ENCODE measurements around the gene XIST.

Gene XIST

DNA sequence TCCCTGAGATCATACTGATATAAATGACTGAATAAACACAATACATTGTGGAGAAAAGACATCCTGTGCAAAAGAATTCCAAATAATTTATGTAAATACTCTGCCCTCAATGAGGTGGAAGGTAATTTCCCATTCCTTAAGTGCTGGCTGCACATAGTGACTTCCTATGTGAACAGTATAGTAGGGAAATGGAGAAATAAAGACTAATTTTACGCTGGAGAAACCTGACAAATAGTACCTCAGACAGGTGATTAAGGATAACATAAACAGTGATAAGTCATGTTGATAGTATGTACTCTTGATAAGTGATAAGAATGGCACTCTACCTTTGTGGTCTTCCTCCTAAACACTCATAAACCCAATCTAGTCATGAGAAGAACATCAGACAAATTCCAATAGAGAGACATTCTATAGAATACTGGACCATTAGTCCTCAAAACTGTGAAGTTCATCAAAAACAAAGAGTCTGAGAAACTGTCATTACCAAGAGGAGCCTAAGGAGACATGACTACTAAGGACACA lies 15.5 kb downstream of the XIST start (continued):
- no peak for TF ChIP-seq TCF4 (CRISPR knock-in tag; IDR thresholded peaks at IDR 0.05; ENCODE audit: borderline replicate concordance)
- no peak for TF ChIP-seq OSR1 (CRISPR knock-in tag; IDR thresholded peaks at IDR 0.05)
- TF ChIP-seq, protein P1, sequence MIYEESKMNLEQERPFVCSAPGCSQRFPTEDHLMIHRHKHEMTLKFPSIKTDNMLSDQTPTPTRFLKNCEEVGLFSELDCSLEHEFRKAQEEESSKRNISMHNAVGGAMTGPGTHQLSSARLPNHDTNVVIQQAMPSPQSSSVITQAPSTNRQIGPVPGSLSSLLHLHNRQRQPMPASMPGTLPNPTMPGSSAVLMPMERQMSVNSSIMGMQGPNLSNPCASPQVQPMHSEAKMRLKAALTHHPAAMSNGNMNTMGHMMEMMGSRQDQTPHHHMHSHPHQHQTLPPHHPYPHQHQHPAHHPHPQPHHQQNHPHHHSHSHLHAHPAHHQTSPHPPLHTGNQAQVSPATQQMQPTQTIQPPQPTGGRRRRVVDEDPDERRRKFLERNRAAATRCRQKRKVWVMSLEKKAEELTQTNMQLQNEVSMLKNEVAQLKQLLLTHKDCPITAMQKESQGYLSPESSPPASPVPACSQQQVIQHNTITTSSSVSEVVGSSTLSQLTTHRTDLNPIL (CRISPR knock-in tag; IDR thresholded peaks at IDR 0.05; ENCODE audit: low read depth) = no peak
- no peak for TF ChIP-seq ESRRG (CRISPR knock-in tag; IDR thresholded peaks at IDR 0.05)
- no peak for TF ChIP-seq ZNF8 (CRISPR knock-in tag; IDR thresholded peaks at IDR 0.05)

DNA sequence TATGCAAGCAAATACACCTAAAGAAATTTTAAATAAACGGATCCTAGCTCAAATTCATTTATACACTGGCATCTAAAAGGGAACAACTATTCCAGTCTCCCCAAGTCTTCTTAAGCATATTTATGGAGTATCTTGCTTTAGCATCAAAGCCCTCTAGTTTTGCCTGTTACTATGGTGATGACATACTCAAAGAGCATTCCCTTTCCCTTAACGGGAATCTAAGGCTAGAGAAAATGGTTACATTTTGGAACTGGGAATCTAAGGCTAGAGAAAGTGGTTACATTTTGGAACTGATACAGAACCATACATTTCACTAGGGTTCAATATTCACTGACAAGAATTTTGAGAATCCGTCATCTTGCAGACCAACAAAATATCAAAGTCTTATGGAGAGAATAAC lies 18.3 kb downstream of the XIST start:
- TF ChIP-seq ARNTL (CRISPR knock-in tag; IDR thresholded peaks at IDR 0.05; ENCODE audit: borderline replicate concordance, low read depth) (no peak), ZNF8 (CRISPR knock-in tag; IDR thresholded peaks at IDR 0.05) (no peak), SNAI2 (CRISPR knock-in tag; IDR thresholded peaks at IDR 0.05) (no peak), CSDC2 (CRISPR knock-in tag; IDR thresholded peaks at IDR 0.05) (no peak), PPARA (CRISPR knock-in tag; IDR thresholded peaks at IDR 0.05; ENCODE audit: borderline replicate concordance) (no peak)
- TF ChIP-seq, protein P2, sequence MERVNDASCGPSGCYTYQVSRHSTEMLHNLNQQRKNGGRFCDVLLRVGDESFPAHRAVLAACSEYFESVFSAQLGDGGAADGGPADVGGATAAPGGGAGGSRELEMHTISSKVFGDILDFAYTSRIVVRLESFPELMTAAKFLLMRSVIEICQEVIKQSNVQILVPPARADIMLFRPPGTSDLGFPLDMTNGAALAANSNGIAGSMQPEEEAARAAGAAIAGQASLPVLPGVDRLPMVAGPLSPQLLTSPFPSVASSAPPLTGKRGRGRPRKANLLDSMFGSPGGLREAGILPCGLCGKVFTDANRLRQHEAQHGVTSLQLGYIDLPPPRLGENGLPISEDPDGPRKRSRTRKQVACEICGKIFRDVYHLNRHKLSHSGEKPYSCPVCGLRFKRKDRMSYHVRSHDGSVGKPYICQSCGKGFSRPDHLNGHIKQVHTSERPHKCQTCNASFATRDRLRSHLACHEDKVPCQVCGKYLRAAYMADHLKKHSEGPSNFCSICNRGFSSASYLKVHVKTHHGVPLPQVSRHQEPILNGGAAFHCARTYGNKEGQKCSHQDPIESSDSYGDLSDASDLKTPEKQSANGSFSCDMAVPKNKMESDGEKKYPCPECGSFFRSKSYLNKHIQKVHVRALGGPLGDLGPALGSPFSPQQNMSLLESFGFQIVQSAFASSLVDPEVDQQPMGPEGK (CRISPR knock-in tag; IDR thresholded peaks at IDR 0.05; ENCODE audit: borderline replicate concordance) = no peak
- ATAC-seq = no peak

DNA sequence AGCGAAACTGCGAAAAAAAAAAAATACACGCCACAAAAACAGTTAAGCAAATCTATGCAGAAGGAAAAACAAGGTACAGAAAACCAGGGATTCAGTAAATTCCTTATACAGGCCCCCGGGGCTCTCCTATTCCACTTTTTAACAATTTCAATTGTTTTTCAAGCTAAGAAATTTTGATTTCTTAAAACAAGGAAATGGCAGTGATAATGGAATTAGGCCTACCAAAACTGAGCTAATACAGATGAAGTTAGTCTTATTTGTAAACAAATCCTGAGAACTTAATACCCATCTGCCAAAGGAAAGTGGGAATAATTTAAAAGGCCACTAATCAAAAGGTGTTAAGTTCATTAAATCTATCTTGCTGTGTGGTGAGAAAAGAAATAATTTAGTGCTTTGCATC lies 20.2 kb downstream of the XIST start:
- TF ChIP-seq, protein P3, sequence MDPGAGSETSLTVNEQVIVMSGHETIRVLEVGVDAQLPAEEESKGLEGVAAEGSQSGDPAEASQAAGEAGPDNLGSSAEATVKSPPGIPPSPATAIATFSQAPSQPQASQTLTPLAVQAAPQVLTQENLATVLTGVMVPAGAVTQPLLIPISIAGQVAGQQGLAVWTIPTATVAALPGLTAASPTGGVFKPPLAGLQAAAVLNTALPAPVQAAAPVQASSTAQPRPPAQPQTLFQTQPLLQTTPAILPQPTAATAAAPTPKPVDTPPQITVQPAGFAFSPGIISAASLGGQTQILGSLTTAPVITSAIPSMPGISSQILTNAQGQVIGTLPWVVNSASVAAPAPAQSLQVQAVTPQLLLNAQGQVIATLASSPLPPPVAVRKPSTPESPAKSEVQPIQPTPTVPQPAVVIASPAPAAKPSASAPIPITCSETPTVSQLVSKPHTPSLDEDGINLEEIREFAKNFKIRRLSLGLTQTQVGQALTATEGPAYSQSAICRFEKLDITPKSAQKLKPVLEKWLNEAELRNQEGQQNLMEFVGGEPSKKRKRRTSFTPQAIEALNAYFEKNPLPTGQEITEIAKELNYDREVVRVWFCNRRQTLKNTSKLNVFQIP (CRISPR knock-in tag; IDR thresholded peaks at IDR 0.05; ENCODE audit: borderline replicate concordance, low read depth) = no peak
- TF ChIP-seq ZNF70 (CRISPR knock-in tag; IDR thresholded peaks at IDR 0.05) = no peak
- TF ChIP-seq, protein P4, sequence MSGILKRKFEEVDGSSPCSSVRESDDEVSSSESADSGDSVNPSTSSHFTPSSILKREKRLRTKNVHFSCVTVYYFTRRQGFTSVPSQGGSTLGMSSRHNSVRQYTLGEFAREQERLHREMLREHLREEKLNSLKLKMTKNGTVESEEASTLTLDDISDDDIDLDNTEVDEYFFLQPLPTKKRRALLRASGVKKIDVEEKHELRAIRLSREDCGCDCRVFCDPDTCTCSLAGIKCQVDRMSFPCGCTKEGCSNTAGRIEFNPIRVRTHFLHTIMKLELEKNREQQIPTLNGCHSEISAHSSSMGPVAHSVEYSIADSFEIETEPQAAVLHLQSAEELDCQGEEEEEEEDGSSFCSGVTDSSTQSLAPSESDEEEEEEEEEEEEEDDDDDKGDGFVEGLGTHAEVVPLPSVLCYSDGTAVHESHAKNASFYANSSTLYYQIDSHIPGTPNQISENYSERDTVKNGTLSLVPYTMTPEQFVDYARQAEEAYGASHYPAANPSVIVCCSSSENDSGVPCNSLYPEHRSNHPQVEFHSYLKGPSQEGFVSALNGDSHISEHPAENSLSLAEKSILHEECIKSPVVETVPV (CRISPR knock-in tag; IDR thresholded peaks at IDR 0.05) = no peak
- no peak for ATAC-seq

DNA sequence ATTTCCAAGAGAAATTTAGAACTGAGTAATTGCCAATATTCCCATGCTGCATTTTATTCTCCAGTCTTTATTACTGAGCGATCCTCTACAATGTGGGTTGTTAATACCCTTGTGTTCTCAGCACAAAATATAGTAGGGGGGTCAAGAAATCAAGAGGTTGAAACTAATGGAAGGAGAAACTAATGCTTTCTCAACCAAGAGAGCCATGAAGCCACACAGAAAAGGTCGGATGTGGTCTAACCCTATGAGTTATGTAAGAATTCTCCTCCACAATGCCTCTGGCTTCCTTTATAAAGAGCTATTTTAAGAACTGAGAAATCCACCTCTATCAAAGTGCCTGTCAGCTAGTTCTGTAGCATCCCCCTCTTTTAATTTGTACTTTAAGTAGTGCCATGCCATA lies 21.0 kb downstream of the XIST start:
- no peak for ATAC-seq
- TF ChIP-seq ZNF565 (CRISPR knock-in tag; conservative IDR thresholded peaks at IDR 0.05; ENCODE audit: low read depth) (no peak), PPARA (CRISPR knock-in tag; IDR thresholded peaks at IDR 0.05; ENCODE audit: borderline replicate concordance) (no peak), ZFP30 (CRISPR knock-in tag; IDR thresholded peaks at IDR 0.05) (no peak), TCF4 (CRISPR knock-in tag; IDR thresholded peaks at IDR 0.05; ENCODE audit: borderline replicate concordance) (no peak), ESRRG (CRISPR knock-in tag; IDR thresholded peaks at IDR 0.05) (no peak), ZNF70 (CRISPR knock-in tag; IDR thresholded peaks at IDR 0.05) (no peak), ZFP3 (CRISPR knock-in tag; IDR thresholded peaks at IDR 0.05) (no peak), ZC3H10 (CRISPR knock-in tag; IDR thresholded peaks at IDR 0.05) (no peak), CSDC2 (CRISPR knock-in tag; IDR thresholded peaks at IDR 0.05) (no peak), SNAI2 (CRISPR knock-in tag; IDR thresholded peaks at IDR 0.05) (no peak), GLIS3 (CRISPR knock-in tag; IDR thresholded peaks at IDR 0.05) (no peak), TOX (CRISPR knock-in tag; IDR thresholded peaks at IDR 0.05; ENCODE audit: borderline replicate concordance) (no peak)
- TF ChIP-seq, protein P2 (CRISPR knock-in tag; IDR thresholded peaks at IDR 0.05; ENCODE audit: borderline replicate concordance) = no peak
- TF ChIP-seq, protein P3 (CRISPR knock-in tag; IDR thresholded peaks at IDR 0.05; ENCODE audit: borderline replicate concordance, low read depth) = no peak
- TF ChIP-seq, protein P5, sequence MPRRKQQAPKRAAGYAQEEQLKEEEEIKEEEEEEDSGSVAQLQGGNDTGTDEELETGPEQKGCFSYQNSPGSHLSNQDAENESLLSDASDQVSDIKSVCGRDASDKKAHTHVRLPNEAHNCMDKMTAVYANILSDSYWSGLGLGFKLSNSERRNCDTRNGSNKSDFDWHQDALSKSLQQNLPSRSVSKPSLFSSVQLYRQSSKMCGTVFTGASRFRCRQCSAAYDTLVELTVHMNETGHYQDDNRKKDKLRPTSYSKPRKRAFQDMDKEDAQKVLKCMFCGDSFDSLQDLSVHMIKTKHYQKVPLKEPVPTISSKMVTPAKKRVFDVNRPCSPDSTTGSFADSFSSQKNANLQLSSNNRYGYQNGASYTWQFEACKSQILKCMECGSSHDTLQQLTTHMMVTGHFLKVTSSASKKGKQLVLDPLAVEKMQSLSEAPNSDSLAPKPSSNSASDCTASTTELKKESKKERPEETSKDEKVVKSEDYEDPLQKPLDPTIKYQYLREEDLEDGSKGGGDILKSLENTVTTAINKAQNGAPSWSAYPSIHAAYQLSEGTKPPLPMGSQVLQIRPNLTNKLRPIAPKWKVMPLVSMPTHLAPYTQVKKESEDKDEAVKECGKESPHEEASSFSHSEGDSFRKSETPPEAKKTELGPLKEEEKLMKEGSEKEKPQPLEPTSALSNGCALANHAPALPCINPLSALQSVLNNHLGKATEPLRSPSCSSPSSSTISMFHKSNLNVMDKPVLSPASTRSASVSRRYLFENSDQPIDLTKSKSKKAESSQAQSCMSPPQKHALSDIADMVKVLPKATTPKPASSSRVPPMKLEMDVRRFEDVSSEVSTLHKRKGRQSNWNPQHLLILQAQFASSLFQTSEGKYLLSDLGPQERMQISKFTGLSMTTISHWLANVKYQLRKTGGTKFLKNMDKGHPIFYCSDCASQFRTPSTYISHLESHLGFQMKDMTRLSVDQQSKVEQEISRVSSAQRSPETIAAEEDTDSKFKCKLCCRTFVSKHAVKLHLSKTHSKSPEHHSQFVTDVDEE (CRISPR knock-in tag; IDR thresholded peaks at IDR 0.05) = no peak
- TF ChIP-seq, protein P4 (CRISPR knock-in tag; IDR thresholded peaks at IDR 0.05) = no peak
